ENCODE results near the gene IGSF11.

DNA sequence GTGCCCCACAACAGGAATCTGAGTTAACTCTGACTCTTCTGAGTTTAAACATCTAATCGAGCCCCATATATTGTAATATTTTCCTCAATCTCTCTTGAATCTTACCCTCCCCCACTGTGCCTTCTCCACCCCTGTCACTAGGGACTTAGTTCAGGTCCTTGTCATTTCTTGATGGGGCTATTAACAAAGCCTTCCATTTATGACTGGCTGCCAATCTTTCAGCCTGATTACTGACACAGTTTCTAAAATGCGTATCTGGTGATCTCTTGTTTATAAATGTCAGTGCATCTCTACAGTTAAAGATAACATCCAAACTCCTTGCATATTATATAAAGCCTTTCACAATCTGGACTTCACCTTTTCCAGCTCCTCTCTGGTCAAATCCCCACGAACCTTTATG is 124.3 kb downstream of the IGSF11 start:
- TF ChIP-seq, protein P1, sequence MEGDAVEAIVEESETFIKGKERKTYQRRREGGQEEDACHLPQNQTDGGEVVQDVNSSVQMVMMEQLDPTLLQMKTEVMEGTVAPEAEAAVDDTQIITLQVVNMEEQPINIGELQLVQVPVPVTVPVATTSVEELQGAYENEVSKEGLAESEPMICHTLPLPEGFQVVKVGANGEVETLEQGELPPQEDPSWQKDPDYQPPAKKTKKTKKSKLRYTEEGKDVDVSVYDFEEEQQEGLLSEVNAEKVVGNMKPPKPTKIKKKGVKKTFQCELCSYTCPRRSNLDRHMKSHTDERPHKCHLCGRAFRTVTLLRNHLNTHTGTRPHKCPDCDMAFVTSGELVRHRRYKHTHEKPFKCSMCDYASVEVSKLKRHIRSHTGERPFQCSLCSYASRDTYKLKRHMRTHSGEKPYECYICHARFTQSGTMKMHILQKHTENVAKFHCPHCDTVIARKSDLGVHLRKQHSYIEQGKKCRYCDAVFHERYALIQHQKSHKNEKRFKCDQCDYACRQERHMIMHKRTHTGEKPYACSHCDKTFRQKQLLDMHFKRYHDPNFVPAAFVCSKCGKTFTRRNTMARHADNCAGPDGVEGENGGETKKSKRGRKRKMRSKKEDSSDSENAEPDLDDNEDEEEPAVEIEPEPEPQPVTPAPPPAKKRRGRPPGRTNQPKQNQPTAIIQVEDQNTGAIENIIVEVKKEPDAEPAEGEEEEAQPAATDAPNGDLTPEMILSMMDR (IDR thresholded peaks at IDR 0.05), result no peak
- no peak for TF ChIP-seq EZH2 (IDR thresholded peaks at IDR 0.05; ENCODE audit: borderline replicate concordance, insufficient read depth, low read depth, low read length, poor library complexity, severe bottlenecking)
